HG03103 (cell line): ENCODE measurements around the gene NCF1.
"Not testable (repeated sequence)": the region's sequence is repeated elsewhere in the genome, so short reads cannot be mapped to it uniquely, and the experiment has no call there.

Source experiments
- ATAC-seq: cut with Tn5 transposase; IDR thresholded peaks from one replicate; pipeline ENCODE4 v1.9.1; 2021; ENCODE audit warnings: low read depth; ENCODE audit not compliant: unreplicated experiment

NCF1 gene

DNA sequence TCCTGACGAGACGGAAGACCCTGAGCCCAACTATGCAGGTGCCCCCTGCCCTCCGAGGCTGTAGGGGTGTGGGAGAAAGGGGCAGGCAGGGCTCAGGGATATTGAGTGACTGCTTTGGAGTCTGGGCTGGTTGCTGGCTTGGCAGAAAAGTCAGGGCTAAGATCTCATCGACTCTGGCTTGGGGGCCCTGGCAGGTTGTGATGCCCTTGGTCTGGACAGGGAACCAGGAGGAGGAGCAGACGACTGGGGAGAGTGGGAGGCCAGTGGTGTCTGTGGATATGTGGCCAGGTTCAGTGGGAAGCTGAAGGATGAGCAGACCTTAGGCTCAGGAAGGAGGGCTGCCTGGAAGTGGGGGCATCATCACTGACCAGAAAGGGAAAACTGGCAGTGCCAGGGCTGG lies 9.8 kb downstream of the NCF1 start:
- ATAC-seq: not testable (repeated sequence)

DNA sequence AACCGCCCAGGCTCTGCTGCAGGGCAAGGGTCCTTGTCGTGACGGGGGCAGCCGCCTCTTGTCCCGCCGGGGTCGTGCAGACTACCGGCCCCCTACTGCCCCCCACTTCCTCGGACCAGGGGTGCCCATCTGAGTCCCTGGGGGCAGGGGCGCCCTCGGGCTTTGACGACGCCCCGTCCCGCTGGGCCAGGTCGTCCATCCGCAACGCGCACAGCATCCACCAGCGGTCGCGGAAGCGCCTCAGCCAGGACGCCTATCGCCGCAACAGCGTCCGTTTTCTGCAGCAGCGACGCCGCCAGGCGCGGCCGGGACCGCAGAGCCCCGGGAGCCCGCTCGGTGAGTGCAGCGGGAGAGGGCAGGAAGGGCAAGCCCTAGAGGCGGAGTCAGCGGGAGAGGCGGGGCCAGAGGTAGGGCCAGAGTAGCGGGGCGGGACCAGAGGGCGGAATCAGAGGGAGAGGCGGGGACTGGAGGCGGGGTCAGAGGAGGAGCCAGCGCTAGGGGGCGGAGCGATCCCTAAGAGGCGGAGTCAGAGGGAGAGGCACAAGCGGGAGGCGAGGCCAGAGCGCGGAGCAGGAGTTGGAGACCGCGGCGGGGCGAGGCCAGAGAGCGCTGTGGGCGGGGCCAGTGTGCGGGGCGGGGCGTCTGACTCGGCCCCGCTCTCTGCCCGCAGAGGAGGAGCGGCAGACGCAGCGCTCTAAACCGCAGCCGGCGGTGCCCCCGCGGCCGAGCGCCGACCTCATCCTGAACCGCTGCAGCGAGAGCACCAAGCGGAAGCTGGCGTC lies 14.7 kb downstream of the NCF1 start:
- peak; percentile 79 for ATAC-seq

DNA sequence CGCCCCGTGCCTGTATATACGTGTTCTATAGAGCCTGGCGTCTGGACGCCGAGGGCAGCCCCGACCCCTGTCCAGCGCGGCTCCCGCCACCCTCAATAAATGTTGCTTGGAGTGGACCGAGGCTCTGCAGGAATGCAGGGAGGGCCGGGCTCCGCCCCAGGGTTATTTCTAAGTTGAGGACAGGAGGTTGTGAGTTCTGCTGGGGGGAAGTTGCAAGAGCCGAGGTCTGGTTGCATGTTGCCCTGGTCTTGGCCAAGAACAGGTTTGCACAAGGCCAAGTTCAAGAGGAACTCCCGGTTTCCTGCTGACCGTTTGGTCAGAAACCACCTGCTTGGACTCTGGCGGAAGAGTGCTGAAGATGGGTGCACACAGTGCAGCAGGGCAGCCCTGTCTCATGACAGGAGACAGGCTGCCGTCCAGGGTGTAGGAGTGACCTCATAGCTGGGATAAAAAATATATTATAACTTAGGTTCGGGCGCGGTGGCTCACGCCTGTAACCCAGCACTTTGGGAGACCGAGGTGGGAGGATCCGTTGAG lies 15.5 kb downstream of the NCF1 start:
- not testable (repeated sequence) for ATAC-seq

DNA sequence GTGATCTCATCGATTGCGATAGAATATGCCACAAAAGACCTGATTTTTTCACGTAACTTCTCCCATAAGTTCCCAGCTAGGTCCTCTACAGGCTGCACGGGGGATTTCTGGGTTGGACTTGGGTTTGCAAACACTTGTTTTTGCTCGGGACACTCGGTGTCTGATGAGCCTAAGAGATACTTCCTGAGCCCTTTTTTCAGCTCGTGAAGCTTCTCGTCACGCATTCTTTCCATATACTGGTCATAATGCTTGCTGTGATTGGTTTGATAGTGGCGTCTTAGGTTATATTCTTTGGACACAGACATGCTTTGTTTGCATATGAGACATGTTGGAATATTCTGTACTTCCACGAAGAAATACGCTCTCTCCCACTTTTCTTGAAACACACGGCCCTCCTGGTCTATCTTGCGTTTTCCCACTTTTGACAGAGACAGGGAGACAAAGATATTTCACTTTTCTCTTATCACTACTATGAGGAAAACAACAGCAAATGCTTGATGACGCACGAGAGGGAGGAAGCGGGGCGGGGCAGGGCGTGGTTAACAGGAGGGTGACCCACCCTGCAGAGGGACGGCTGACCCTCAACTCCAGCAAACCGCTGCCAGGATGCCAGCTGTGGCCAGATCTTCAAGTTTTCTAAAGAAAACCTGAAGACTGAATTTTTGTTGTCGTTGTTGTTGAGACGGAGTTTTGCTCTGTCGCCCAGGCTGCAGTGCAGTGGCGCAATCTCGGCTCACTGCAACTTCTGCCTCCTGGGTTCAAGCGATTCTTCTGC lies 24.2 kb downstream of the NCF1 start:
- ATAC-seq: not testable (repeated sequence)

DNA sequence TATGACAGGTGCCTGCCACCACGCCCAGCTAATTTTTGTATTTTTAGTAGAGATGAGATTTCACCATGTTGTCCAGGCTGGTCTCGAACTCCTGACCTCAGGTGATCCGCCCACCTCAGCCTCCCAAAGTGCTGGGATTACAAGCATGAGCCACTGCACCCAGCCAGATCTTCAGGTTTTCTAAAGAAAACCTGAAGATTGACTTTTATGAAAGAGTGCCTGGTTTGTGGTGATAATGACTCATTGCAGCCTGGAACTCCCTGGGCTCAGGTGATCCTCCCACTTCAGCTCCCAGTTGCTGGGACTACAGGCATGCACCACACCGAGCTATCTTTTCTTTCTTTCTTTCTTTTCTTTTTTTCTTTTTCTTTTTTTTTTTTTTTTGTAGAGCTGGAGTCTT lies 24.8 kb downstream of the NCF1 start:
- ATAC-seq: not testable (repeated sequence)

DNA sequence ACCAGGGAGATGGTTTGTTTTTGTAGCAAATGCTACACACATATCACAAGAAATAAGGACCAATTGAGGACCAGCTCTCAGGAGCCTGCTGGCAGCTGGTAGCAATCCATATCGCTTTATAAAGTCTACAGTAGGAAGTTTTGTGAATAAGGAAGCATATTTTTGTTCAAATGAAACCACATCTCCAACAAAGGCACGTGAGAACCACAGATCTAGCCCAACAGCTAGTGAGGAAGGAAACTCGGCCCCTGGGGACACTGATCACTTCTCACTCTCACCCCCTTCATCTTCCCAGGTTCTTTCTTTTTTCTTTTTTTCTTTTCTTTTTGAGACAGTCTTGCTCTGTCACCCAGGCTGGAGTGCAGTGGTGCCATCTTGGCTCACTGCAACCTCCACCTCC lies 42.1 kb downstream of the NCF1 start:
- not testable (repeated sequence) for ATAC-seq

DNA sequence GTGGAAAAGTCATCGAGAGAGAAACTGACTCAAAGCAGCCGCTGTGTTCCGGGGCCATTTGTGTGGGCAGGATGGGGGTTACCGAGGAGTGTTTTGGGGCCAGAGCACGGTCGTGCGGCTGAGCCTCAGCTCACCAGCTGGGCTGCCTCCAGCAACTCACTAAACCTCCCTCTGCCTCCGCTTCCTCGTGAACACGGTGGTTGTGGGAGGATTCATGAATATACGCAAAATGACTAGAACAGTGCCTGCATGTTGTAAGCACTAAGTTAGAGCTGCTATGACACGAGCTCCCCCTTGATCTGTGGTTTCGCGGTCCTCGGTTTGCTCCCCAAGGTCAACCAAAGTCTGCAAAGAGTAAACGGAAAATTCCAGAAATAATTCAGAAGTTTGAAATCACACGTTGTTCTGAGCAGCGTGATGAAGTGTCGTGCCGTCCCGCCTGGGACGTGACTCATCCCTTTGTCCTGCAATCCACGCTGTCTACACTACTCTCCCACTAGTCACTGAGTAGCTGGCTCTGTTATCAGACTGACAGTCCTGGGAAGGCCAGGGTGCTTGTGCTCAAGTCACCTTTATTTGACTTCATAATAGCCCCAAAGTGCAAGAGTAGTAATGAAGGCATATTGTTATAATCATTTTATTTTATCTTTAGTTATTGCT lies 46.5 kb downstream of the NCF1 start:
- peak; percentile 71 for ATAC-seq

DNA sequence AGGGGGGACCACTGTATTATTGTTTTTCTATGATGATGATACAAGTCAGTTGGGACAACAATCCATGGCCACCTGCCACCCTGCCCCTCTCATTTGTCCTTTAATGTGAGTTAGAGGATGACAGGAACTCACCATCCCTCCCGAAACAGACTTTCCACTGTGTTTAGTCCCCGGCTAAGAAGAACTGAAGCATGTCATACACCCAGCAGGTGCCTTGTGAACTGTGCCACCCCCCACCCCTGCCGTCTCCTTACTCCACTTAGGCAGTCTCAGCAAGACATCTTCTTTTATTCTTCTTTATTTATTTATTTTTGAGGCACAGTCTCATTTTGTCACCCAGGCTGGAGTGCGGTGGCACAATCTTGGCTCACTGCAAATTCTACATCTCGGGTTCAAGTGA lies 47.4 kb downstream of the NCF1 start:
- ATAC-seq: not testable (repeated sequence)

DNA sequence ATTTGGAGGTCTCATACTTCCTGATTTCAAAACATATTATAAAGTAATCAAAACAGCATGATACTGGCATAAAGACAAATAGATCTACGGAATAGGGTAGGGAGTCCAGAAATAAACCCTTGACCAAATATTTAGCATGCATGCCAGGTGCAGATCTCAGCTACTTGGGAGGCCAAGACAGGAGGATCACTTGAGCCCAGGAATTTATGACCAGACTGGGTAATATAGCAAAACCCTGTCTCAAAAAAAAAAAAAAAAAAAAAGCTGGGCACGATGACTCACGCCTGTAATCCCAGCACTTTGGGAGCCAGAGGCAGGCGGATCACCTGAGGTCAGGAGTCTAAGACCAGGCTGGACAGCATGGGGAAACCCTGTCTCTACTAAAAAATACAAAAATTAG lies 56.1 kb downstream of the NCF1 start:
- not testable (repeated sequence) for ATAC-seq

DNA sequence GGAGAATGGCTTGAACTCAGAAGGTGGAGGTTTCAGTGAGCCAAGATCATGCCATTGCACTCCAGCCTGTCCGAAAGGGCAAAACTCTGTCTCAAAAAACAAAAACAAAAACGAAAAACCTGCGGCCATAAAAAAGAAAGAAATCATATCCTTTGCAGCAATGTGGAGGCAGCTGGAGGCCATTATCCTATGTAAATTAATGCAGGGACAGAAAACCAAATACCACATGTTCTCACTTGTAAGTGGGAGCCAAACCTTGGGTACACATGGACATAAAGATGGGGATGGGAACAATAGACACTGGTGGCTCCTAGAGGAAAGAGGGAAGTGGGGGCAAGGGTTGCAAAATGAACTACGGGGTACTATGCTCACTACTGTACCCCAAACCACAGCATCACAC lies 56.6 kb downstream of the NCF1 start:
- ATAC-seq: not testable (repeated sequence)
